ENCODE measurements around the gene ANKH.

Gene ANKH

GRCh38 chr5:14681236-14681752 lies 190.3 kb downstream of the ANKH start:
- H3K4me3 ChIP-seq, result no peak overlapping the region

GRCh38 chr5:14679595-14679994 lies 192.0 kb downstream of the ANKH start:
- Histone ChIP-seq H3K27ac (no peak overlapping the region), H3K4me3 (no peak overlapping the region)

More at GRCh38 chr5:14681236-14681752, 190.3 kb downstream of the ANKH start:
- no peak overlapping the region for H3K27ac ChIP-seq

- H3K4me3 ChIP-seq, result no peak overlapping the region
- no peak overlapping the region for H3K27ac ChIP-seq
Measured at GRCh38 chr5:14678773-14679334, 192.7 kb downstream of the ANKH start.

GRCh38 chr5:14676320-14676719 lies 195.3 kb downstream of the ANKH start:
- peak overlapping the region in 18 of 21 experiments; percentile 1 to 74 (median 45) for H3K27ac ChIP-seq
- H3K4me3 ChIP-seq, result no peak overlapping the region

GRCh38 chr5:14675865-14676300 lies 195.7 kb downstream of the ANKH start:
- H3K27ac ChIP-seq, result peak overlapping the region in 19 of 21 experiments; percentile 1 to 74 (median 47)
- H3K4me3 ChIP-seq, result no peak overlapping the region

GRCh38 chr5:14674983-14675854 lies 196.4 kb downstream of the ANKH start:
- Histone ChIP-seq H3K27ac (peak overlapping the region in 17 of 21 experiments; percentile 1 to 74 (median 50)), H3K4me3 (no peak overlapping the region)

GRCh38 chr5:14673443-14673842 lies 198.1 kb downstream of the ANKH start:
- Histone ChIP-seq H3K27ac (no peak overlapping the region), H3K4me3 (no peak overlapping the region)

GRCh38 chr5:14672484-14673394 lies 198.8 kb downstream of the ANKH start:
- Histone ChIP-seq H3K27ac (peak overlapping the region in 7 of 21 experiments; percentile 7 to 61 (median 26)), H3K4me3 (no peak overlapping the region)

GRCh38 chr5:14672082-14672481 lies 199.5 kb downstream of the ANKH start:
- Histone ChIP-seq H3K27ac (peak overlapping the region in 7 of 21 experiments; percentile 7 to 61 (median 26)), H3K4me3 (no peak overlapping the region)

- peak overlapping the region in 11 of 21 experiments; percentile 6 to 61 (median 26) for H3K27ac ChIP-seq
Measured at GRCh38 chr5:14671414-14671813, 200.2 kb downstream of the ANKH start.

GRCh38 chr5:14669975-14670374 lies 201.6 kb downstream of the ANKH start:
- Histone ChIP-seq H3K27ac (peak overlapping the region in 3 of 21 experiments; percentile 0 to 15 (median 2)), H3K4me3 (no peak overlapping the region)

More at GRCh38 chr5:14671414-14671813, 200.2 kb downstream of the ANKH start:
- H3K4me3 ChIP-seq, result no peak overlapping the region

- peak overlapping the region in 3 of 21 experiments; percentile 0 to 38 (median 2) for H3K27ac ChIP-seq
Measured at GRCh38 chr5:14669415-14669814, 202.2 kb downstream of the ANKH start.

GRCh38 chr5:14668181-14668591 lies 203.4 kb downstream of the ANKH start:
- Histone ChIP-seq H3K4me3 (no peak overlapping the region), H3K27ac (peak overlapping the region in 7 of 21 experiments; percentile 4 to 97 (median 43))

More at GRCh38 chr5:14669415-14669814, 202.2 kb downstream of the ANKH start:
- H3K4me3 ChIP-seq, result no peak overlapping the region

- H3K4me3 ChIP-seq, result no peak overlapping the region
- H3K27ac ChIP-seq, result peak overlapping the region in 9 of 21 experiments; percentile 4 to 97 (median 18)
Measured at GRCh38 chr5:14667770-14668169, 203.8 kb downstream of the ANKH start.

- no peak overlapping the region for H3K4me3 ChIP-seq
- H3K27ac ChIP-seq, result peak overlapping the region in 5 of 21 experiments; percentile 11 to 97 (median 43)
Measured at GRCh38 chr5:14667290-14667689, 204.3 kb downstream of the ANKH start.

- H3K27ac ChIP-seq, result peak overlapping the region in 9 of 21 experiments; percentile 36 to 98 (median 91)
- peak overlapping the region in 4 of 7 experiments; percentile 64 to 80 (median 66) for H3K4me3 ChIP-seq
Measured at GRCh38 chr5:14666357-14666756, 205.2 kb downstream of the ANKH start.

GRCh38 chr5:14665949-14666348 lies 205.6 kb downstream of the ANKH start:
- Histone ChIP-seq H3K4me3 (peak overlapping the region in 6 of 7 experiments; percentile 58 to 80 (median 64)), H3K27ac (peak overlapping the region in 12 of 21 experiments; percentile 89 to 98 (median 94))

GRCh38 chr5:14665101-14665822 lies 206.3 kb downstream of the ANKH start:
- Histone ChIP-seq H3K4me3 (peak overlapping the region; percentile 58 to 80 (median 64)), H3K27ac (peak overlapping the region; percentile 73 to 98 (median 93))

Measured in skin epidermis (tissue), 12 donors.